Measurements from ENCODE around the gene GSTK1.

- TF ChIP-seq, protein P1, sequence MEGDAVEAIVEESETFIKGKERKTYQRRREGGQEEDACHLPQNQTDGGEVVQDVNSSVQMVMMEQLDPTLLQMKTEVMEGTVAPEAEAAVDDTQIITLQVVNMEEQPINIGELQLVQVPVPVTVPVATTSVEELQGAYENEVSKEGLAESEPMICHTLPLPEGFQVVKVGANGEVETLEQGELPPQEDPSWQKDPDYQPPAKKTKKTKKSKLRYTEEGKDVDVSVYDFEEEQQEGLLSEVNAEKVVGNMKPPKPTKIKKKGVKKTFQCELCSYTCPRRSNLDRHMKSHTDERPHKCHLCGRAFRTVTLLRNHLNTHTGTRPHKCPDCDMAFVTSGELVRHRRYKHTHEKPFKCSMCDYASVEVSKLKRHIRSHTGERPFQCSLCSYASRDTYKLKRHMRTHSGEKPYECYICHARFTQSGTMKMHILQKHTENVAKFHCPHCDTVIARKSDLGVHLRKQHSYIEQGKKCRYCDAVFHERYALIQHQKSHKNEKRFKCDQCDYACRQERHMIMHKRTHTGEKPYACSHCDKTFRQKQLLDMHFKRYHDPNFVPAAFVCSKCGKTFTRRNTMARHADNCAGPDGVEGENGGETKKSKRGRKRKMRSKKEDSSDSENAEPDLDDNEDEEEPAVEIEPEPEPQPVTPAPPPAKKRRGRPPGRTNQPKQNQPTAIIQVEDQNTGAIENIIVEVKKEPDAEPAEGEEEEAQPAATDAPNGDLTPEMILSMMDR (IDR thresholded peaks at IDR 0.05): no peak
- no peak for TF ChIP-seq POLR2A (IDR thresholded peaks at IDR 0.05)
Observed at GRCh38 chr7:143315776-143316175, 52.5 kb downstream of the GSTK1 start, which contains the start of gene CLCN1.
